GM23338 (cell line): ENCODE measurements around the gene PPP1R3D. TPM values are rescaled to one million over a fixed set of nuclear protein-coding genes. Genes with fewer than 3 reads are reported as not detected.

Experiments used
- ATAC-seq: fragments of 200-7000 bp; cut with Tn5 transposase; 3 replicates; pipeline ENCODE4 v1.9.1; 2020
- DNase-seq: peaks from one replicate; pipeline ENCODE4 v3.0.0-alpha.2; 2015; ENCODE audit warnings: low spot score
- H2AFZ ChIP-seq: fragments of 200-600 bp; sonication (generic); 2 replicates; pipeline ENCODE4 v1.8.0; 2016; ENCODE audit warnings: antibody characterized with exemption, mild to moderate bottlenecking, moderate library complexity
- H3F3A ChIP-seq: fragments of 200-600 bp; sonication (generic); replicated peaks from 2 replicates; pipeline ENCODE4 v1.8.0; 2017; ENCODE audit warnings: antibody characterized with exemption, mixed run types, low read depth
- H3K27ac ChIP-seq: fragments of 200-600 bp; sonication (generic); 2 replicates; pipeline ENCODE4 v1.6.1; 2016; ENCODE audit warnings: low read depth
- H3K27me3 ChIP-seq: fragments of 200-600 bp; sonication (generic); 2 replicates; pipeline ENCODE4 v1.8.0; 2016; ENCODE audit warnings: mild to moderate bottlenecking, mixed run types, moderate library complexity; ENCODE audit not compliant: insufficient read depth
- H3K36me3 ChIP-seq: fragments of 200-600 bp; sonication (generic); 2 replicates; pipeline ENCODE4 v1.8.0; 2016; ENCODE audit warnings: mild to moderate bottlenecking; ENCODE audit not compliant: insufficient read depth
- H3K4me1 ChIP-seq: fragments of 200-600 bp; sonication (generic); 2 replicates; pipeline ENCODE4 v1.8.0; 2016; ENCODE audit warnings: mild to moderate bottlenecking, moderate library complexity; ENCODE audit not compliant: insufficient read depth
- H3K4me2 ChIP-seq: fragments of 200-600 bp; sonication (generic); 2 replicates; pipeline ENCODE4 v1.7.1; 2017; ENCODE audit warnings: mixed run types
- H3K4me3 ChIP-seq: fragments of 200-600 bp; sonication (generic); 2 replicates; pipeline ENCODE4 v1.6.1; 2016; ENCODE audit warnings: mixed run types
- H3K79me2 ChIP-seq: fragments of 200-600 bp; sonication (generic); replicated peaks from 2 replicates; pipeline ENCODE4 v1.8.0; 2017; ENCODE audit warnings: mild to moderate bottlenecking; ENCODE audit not compliant: insufficient read depth
- H3K9me2 ChIP-seq: fragments of 200-600 bp; sonication (generic); 2 replicates; pipeline ENCODE4 v1.8.0; 2017; ENCODE audit not compliant: insufficient read depth
- H4K20me1 ChIP-seq: fragments of 200-600 bp; sonication (generic); replicated peaks from 2 replicates; pipeline ENCODE4 v1.8.0; 2017; ENCODE audit warnings: mild to moderate bottlenecking; ENCODE audit not compliant: insufficient read depth
- H3K27ac Mint-ChIP-seq: 2 replicates; pipeline ENCODE4 v1.8.0; 2020; ENCODE audit warnings: inconsistent platforms, mild to moderate bottlenecking, moderate library complexity, mixed read lengths
- H3K27me3 Mint-ChIP-seq: 3 replicates; pipeline ENCODE4 v1.8.0; 2022; ENCODE audit warnings: low read depth, mild to moderate bottlenecking, moderate library complexity, mixed read lengths, inconsistent platforms; ENCODE audit not compliant: insufficient read depth, poor library complexity
- H3K36me3 Mint-ChIP-seq: 3 replicates; pipeline ENCODE4 v1.8.0; 2021; ENCODE audit warnings: low read depth, mild to moderate bottlenecking, inconsistent platforms, moderate library complexity, mixed read lengths
- H3K4me1 Mint-ChIP-seq: 3 replicates; pipeline ENCODE4 v1.8.0; 2020; ENCODE audit warnings: mild to moderate bottlenecking, inconsistent platforms, mixed read lengths
- H3K4me3 Mint-ChIP-seq: 3 replicates; pipeline ENCODE4 v1.8.0; 2021; ENCODE audit warnings: moderate library complexity, mild to moderate bottlenecking, inconsistent platforms, mixed read lengths
- H3K9me3 Mint-ChIP-seq: 3 replicates; pipeline ENCODE4 v1.8.0; 2020; ENCODE audit warnings: moderate library complexity, mild to moderate bottlenecking, inconsistent platforms, mixed read lengths
- CREB1 ChIP-seq: fragments of 250-450 bp; sonication (Bioruptor Pico); IDR thresholded peaks from 2 replicates; pipeline ENCODE4 v1.5.0; 2020; ENCODE audit warnings: low read depth, mild to moderate bottlenecking, moderate library complexity
- ETS1 ChIP-seq: IDR thresholded peaks from 2 replicates; pipeline ENCODE4 v1.6.1; 2016; ENCODE audit warnings: antibody characterized with exemption
- EZH2 ChIP-seq: fragments of 200-600 bp; sonication (generic); IDR thresholded peaks from one replicate; pipeline ENCODE4 v1.8.0; 2017; ENCODE audit warnings: antibody characterized with exemption, mild to moderate bottlenecking, low read depth; ENCODE audit not compliant: unreplicated experiment
- EZH2phosphoT487 ChIP-seq: fragments of 200-600 bp; sonication (generic); IDR thresholded peaks from one replicate; pipeline ENCODE4 v1.8.1; 2018; ENCODE audit warnings: antibody characterized with exemption; ENCODE audit not compliant: unreplicated experiment
- JUNB ChIP-seq: IDR thresholded peaks from one replicate; pipeline ENCODE4 v1.6.1; 2016; ENCODE audit warnings: antibody characterized with exemption; ENCODE audit not compliant: unreplicated experiment
- NANOG ChIP-seq: IDR thresholded peaks from 2 replicates; pipeline ENCODE4 v1.6.1; 2016; ENCODE audit warnings: antibody characterized with exemption, borderline replicate concordance
- ZNF331 ChIP-seq: fragments of 250-450 bp; sonication (Bioruptor Pico); IDR thresholded peaks from 2 replicates; pipeline ENCODE4 v1.5.0; 2020; ENCODE audit warnings: low read depth, mild to moderate bottlenecking, moderate library complexity
- polyA plus RNA-seq: library from polyadenylated mRNA; unstranded; fragments of >200 nt; fragmentation: Nextera tagmentation; extraction: Ambion mirVana; gene quantifications from 2 replicates; pipeline ENCODE4 v1.2.1, GENCODE V29; 2016
- total RNA-seq: library from RNA; depleted of rRNA; stranded (reverse); fragments of >200 nt; shearing (Covaris generic); gene quantifications from 2 replicates; pipeline ENCODE4 v1.2.3, GENCODE V29; 2014
- TF ChIP-seq, protein P1 (sequence below): fragments of 250-450 bp; sonication (Bioruptor Pico); IDR thresholded peaks from 2 replicates; pipeline ENCODE4 v1.5.0; 2020; ENCODE audit warnings: mild to moderate bottlenecking, moderate library complexity

Gene PPP1R3D
- total and polyA plus RNA-seq, 2 experiments from 2014 or later: 1.4 to 3.0 TPM

DNA sequence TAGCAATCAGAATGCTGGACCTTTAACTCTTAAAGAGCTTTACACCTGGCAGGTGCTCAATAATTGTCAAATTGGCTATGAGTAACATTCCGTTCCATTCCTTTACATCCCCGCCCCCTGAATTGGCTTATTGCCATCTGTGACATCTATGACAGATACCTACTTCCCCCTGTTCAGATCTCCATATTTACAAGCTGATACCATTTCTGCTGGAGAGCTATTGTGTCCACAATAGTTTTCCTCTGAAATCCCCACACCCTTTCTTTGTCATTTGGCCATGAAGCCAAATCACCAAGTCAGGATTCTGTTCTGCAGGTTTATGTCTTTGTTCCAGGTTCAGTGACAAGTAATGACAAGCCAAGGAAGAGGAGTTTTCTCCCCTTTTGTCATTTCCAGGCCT lies 21.3 kb upstream of the PPP1R3D start (continued):
- no peak for TF ChIP-seq EZH2
- TF ChIP-seq CREB1: no peak
- TF ChIP-seq ZNF331 (CRISPR knock-in tag): no peak
- no peak for TF ChIP-seq JUNB
- TF ChIP-seq EZH2phosphoT487: no peak
- TF ChIP-seq, protein P1, sequence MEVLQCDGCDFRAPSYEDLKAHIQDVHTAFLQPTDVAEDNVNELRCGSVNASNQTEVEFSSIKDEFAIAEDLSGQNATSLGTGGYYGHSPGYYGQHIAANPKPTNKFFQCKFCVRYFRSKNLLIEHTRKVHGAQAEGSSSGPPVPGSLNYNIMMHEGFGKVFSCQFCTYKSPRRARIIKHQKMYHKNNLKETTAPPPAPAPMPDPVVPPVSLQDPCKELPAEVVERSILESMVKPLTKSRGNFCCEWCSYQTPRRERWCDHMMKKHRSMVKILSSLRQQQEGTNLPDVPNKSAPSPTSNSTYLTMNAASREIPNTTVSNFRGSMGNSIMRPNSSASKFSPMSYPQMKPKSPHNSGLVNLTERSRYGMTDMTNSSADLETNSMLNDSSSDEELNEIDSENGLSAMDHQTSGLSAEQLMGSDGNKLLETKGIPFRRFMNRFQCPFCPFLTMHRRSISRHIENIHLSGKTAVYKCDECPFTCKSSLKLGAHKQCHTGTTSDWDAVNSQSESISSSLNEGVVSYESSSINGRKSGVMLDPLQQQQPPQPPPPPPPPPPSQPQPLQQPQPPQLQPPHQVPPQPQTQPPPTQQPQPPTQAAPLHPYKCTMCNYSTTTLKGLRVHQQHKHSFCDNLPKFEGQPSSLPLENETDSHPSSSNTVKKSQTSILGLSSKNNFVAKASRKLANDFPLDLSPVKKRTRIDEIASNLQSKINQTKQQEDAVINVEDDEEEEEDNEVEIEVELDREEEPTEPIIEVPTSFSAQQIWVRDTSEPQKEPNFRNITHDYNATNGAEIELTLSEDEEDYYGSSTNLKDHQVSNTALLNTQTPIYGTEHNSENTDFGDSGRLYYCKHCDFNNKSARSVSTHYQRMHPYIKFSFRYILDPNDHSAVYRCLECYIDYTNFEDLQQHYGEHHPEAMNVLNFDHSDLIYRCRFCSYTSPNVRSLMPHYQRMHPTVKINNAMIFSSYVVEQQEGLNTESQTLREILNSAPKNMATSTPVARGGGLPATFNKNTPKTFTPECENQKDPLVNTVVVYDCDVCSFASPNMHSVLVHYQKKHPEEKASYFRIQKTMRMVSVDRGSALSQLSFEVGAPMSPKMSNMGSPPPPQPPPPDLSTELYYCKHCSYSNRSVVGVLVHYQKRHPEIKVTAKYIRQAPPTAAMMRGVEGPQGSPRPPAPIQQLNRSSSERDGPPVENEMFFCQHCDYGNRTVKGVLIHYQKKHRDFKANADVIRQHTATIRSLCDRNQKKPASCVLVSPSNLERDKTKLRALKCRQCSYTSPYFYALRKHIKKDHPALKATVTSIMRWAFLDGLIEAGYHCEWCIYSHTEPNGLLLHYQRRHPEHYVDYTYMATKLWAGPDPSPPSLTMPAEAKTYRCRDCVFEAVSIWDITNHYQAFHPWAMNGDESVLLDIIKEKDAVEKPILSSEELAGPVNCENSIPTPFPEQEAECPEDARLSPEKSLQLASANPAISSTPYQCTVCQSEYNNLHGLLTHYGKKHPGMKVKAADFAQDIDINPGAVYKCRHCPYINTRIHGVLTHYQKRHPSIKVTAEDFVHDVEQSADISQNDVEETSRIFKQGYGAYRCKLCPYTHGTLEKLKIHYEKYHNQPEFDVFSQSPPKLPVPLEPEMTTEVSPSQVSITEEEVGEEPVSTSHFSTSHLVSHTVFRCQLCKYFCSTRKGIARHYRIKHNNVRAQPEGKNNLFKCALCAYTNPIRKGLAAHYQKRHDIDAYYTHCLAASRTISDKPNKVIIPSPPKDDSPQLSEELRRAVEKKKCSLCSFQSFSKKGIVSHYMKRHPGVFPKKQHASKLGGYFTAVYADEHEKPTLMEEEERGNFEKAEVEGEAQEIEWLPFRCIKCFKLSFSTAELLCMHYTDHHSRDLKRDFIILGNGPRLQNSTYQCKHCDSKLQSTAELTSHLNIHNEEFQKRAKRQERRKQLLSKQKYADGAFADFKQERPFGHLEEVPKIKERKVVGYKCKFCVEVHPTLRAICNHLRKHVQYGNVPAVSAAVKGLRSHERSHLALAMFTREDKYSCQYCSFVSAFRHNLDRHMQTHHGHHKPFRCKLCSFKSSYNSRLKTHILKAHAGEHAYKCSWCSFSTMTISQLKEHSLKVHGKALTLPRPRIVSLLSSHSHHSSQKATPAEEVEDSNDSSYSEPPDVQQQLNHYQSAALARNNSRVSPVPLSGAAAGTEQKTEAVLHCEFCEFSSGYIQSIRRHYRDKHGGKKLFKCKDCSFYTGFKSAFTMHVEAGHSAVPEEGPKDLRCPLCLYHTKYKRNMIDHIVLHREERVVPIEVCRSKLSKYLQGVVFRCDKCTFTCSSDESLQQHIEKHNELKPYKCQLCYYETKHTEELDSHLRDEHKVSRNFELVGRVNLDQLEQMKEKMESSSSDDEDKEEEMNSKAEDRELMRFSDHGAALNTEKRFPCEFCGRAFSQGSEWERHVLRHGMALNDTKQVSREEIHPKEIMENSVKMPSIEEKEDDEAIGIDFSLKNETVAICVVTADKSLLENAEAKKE (CRISPR knock-in tag): no peak

DNA sequence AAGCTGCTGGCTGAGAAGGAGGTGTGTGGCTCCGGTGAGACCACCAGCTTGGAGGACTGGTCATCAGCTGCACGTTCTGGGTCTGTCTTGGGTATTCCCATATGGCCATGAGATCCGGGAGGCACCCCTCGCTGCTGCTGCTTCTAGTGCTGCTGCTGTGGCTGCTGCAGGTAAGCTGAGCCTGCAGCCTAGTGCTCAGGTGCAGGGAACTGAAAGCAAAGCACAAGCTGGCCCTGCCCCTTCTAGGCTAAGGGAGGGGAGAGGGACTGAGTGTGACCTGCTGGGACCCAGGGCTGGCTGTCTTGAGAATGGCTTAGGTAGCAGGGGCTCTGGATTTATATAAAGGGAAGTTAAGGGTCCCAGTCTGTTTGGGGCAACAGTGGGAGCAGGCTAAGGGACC lies 18.5 kb upstream of the PPP1R3D start:
- Histone ChIP-seq H3K4me3 (no peak overlapping the region), H3K36me3 (no peaks in the 10 kb centered on the region), H3K27me3 (no peaks in the 10 kb centered on the region), H3K9me2 (no peaks in the 10 kb centered on the region), H3F3A (no peaks in the 10 kb centered on the region), H3K4me1 (no peaks in the 10 kb centered on the region), H2AFZ (no peak overlapping the region), H3K79me2 (no peaks in the 10 kb centered on the region), H4K20me1 (no peaks in the 10 kb centered on the region), H3K27ac (no peak overlapping the region), H3K4me2 (no peak overlapping the region)
- Mint-ChIP-seq H3K27me3 (no peaks in the 10 kb centered on the region), H3K4me1 (peaks cover 5% of the 10 kb centered on the region; the same call in 1 of the 3 replicates), H3K4me3 (no peak overlapping the region), H3K27ac (no peak overlapping the region), H3K36me3 (no peaks in the 10 kb centered on the region), H3K9me3 (no peaks in the 10 kb centered on the region)
- peak; percentile 97 for ATAC-seq
- TF ChIP-seq EZH2phosphoT487 (no peak), NANOG (no peak), ETS1 (no peak), CREB1 (no peak)
- DNase-seq: peak; percentile 43
